RWPE1 (cell line): ENCODE results near the gene SLC7A9.
"Not testable (repeated sequence)": the region's sequence is repeated elsewhere in the genome, so short reads cannot be mapped to it uniquely, and the experiment has no call there.

Experiments
- CTCF ChIA-PET: fragments of 350-600 bp; sonication (Branson Sonifier 250); formaldehyde crosslinking; extraction: SDS; loops from one replicate; lab custom pipeline; 2021; lab: Yijun Ruan, JAX
- POLR2A ChIA-PET: fragments of 400-600 bp; formaldehyde crosslinking; extraction: SDS; loops from one replicate; lab custom pipeline; 2020; ENCODE audit warnings: antibody characterized with exemption; ENCODE audit not compliant: low non-redundant PET; lab: Yijun Ruan, JAX
- DNase-seq: peaks from one replicate; pipeline ENCODE4 v3.0.0; 2012; ENCODE audit warnings: low spot score
- H3K27ac ChIP-seq: fragments of 450-650 bp; 2 replicates; pipeline ENCODE4 v1.5.1; 2017
- CTCF ChIP-seq: fragments of 450-650 bp; conservative IDR thresholded peaks from 2 replicates; pipeline ENCODE4 v1.5.1; 2017; ENCODE audit warnings: low read depth, mild to moderate bottlenecking

The SLC7A9 gene

GRCh38 chr19:32862741-32863140 lies 6.8 kb downstream of the SLC7A9 start:
- no peak overlapping the region for H3K27ac ChIP-seq
- ChIA-PET POLR2A (no interaction called here), CTCF (no interaction called here)
- DNase-seq: no peak
- TF ChIP-seq CTCF: no peak

GRCh38 chr19:32862173-32862572 lies 7.4 kb downstream of the SLC7A9 start:
- CTCF ChIA-PET: no interaction called here
- DNase-seq: no peak
- POLR2A ChIA-PET: no interaction called here

GRCh38 chr19:32861596-32861995 lies 8.0 kb downstream of the SLC7A9 start:
- DNase-seq: no peak
- H3K27ac ChIP-seq: no peak overlapping the region
- ChIA-PET CTCF (no interaction called here), POLR2A (no interaction called here)
- no peak for TF ChIP-seq CTCF

More at GRCh38 chr19:32862173-32862572, 7.4 kb downstream of the SLC7A9 start:
- TF ChIP-seq CTCF: no peak
- H3K27ac ChIP-seq: no peak overlapping the region

- ChIA-PET CTCF (no interaction called here), POLR2A (no interaction called here)
- H3K27ac ChIP-seq: no peak overlapping the region
- no peak for DNase-seq
- TF ChIP-seq CTCF: no peak
These were observed 10.0 kb downstream of the SLC7A9 start for GRCh38 chr19:32859591-32859990.

- CTCF ChIA-PET: no interaction called here
- no peak for TF ChIP-seq CTCF
- POLR2A ChIA-PET: no interaction called here
- no peak for DNase-seq
- H3K27ac ChIP-seq: no peak overlapping the region
These were observed 11.0 kb downstream of the SLC7A9 start for GRCh38 chr19:32858559-32858958.

- POLR2A ChIA-PET: no interaction called here
- DNase-seq: no peak
- CTCF ChIA-PET: no interaction called here
- no peak overlapping the region for H3K27ac ChIP-seq
- no peak for TF ChIP-seq CTCF
These were observed 11.4 kb downstream of the SLC7A9 start for GRCh38 chr19:32858155-32858554.

GRCh38 chr19:32857584-32857983 lies 12.0 kb downstream of the SLC7A9 start:
- no peak for DNase-seq
- no peak overlapping the region for H3K27ac ChIP-seq
- no peak for TF ChIP-seq CTCF
- ChIA-PET POLR2A (no interaction called here), CTCF (no interaction called here)

GRCh38 chr19:32856818-32857217 lies 12.7 kb downstream of the SLC7A9 start:
- H3K27ac ChIP-seq, CTCF ChIA-PET, DNase-seq, POLR2A ChIA-PET: not testable (repeated sequence)
